Subcutaneous adipose tissue (tissue), 4 donors: Measurements from ENCODE around the gene NT5M. TPM values are rescaled to one million over a fixed set of nuclear protein-coding genes. Genes with fewer than 3 reads are reported as not detected.

Source experiments
- total RNA-seq, 4 donors: library from RNA; depleted of rRNA; stranded (reverse); fragments of >200 nt; gene quantifications; one replicate each; pipeline ENCODE4 v1.1.0, GENCODE V29; 2016
- TF ChIP-seq, protein P1 (sequence below): fragments of 450-650 bp; IDR thresholded peaks from one replicate; pipeline ENCODE4 v1.5.1; 2016; ENCODE audit warnings: low read depth, mild to moderate bottlenecking, control low read depth, antibody characterized with exemption, moderate library complexity

Gene NT5M
- total RNA-seq, 4 donors from 2014 or later: 2.1 to 2.6 (median 2.4) TPM

DNA sequence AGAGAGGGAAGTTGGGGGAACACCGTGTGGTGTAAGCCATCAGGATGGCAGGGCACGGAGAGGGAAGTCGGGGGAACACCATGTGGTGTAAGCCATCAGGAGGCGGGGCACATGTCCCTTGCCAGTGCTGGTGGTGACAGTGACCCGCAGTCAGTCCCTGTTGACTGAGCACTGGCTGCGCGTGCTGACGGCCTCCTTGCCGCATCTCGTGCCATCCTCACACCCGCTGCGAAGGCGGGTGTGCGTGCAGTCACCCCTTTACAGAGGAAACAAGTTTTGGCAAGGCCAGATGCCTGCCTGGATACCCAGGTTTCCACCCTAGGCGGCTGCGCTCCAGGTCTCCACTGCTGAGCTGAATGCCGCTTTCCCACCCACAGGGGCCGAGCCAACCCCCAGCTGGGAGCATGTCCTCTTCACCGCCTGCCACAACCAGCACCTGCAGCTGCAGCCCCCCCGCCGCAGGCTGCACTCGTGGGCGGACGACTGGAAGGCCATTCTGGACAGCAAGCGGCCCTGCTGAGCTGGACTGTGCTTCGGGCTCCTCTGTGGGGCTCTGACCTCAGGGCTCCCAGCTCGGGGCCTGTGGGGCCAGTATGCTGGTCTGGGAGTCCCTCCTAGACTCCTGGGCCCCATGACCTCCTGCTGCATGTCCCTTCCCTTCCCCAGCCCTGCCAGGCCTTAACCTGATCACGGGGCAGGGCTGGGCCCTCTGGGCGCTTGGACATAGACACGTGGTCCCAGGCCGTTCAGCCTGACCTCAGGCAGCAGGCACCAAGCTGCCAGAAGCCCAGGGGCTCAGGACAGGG, 43.5 kb downstream of the NT5M start:
- TF ChIP-seq, protein P1, sequence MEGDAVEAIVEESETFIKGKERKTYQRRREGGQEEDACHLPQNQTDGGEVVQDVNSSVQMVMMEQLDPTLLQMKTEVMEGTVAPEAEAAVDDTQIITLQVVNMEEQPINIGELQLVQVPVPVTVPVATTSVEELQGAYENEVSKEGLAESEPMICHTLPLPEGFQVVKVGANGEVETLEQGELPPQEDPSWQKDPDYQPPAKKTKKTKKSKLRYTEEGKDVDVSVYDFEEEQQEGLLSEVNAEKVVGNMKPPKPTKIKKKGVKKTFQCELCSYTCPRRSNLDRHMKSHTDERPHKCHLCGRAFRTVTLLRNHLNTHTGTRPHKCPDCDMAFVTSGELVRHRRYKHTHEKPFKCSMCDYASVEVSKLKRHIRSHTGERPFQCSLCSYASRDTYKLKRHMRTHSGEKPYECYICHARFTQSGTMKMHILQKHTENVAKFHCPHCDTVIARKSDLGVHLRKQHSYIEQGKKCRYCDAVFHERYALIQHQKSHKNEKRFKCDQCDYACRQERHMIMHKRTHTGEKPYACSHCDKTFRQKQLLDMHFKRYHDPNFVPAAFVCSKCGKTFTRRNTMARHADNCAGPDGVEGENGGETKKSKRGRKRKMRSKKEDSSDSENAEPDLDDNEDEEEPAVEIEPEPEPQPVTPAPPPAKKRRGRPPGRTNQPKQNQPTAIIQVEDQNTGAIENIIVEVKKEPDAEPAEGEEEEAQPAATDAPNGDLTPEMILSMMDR: no peak

DNA sequence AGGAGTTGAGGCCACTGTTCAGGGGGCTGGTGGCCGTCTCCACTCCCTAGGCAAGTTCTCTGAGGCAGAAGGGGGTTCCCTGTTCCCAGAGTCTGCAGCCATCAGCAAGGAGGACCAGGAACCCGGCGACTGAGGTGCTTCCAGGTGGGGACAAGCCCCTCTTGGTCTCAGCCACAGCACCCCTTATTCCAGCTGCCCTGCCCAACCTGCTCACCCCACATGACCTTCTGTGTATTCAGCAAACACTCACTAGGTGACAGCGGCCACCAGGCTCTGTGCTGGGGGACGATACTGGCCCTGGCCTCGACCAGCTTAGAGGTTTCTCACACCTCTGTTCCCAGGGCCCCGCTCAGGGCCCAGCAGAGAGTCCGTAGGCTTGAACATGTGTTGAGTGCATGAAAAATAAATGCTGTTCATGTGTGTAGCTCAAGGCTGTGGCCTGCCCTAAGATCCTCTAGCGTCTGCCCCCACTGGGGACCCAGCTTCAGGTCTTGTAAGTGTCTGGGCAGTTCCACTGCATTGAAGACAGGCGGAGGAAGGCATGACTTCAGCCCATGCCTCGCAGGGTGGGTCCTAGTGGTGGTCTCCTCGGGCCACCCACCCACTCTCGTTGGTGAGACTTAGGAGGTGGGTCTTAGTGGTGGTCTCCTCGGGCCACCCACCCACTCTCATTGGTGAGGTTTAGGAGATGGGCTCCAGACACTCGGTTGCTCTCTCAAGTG, 44.2 kb downstream of the NT5M start:
- TF ChIP-seq, protein P1: no peak

GRCh38 chr17:17347956-17348871, 45.0 kb downstream of the NT5M start:
- TF ChIP-seq, protein P1: no peak

GRCh38 chr17:17348872-17349723, 45.9 kb downstream of the NT5M start:
- TF ChIP-seq, protein P1: no peak

- TF ChIP-seq, protein P1: no peak
Observed at GRCh38 chr17:17349724-17350106, 46.5 kb downstream of the NT5M start.

- TF ChIP-seq, protein P1: no peak
Observed at GRCh38 chr17:17350491-17351355, 47.5 kb downstream of the NT5M start.
